GM19035 (cell line): ENCODE data around the gene GATAD2A.
A peak's percentile ranks its signal among the peaks of the same experiment; 100 is the strongest.

Experiments used
- ATAC-seq: cut with Tn5 transposase; IDR thresholded peaks from one replicate; pipeline ENCODE4 v1.9.1; 2021; ENCODE audit not compliant: unreplicated experiment

GATAD2A gene

DNA sequence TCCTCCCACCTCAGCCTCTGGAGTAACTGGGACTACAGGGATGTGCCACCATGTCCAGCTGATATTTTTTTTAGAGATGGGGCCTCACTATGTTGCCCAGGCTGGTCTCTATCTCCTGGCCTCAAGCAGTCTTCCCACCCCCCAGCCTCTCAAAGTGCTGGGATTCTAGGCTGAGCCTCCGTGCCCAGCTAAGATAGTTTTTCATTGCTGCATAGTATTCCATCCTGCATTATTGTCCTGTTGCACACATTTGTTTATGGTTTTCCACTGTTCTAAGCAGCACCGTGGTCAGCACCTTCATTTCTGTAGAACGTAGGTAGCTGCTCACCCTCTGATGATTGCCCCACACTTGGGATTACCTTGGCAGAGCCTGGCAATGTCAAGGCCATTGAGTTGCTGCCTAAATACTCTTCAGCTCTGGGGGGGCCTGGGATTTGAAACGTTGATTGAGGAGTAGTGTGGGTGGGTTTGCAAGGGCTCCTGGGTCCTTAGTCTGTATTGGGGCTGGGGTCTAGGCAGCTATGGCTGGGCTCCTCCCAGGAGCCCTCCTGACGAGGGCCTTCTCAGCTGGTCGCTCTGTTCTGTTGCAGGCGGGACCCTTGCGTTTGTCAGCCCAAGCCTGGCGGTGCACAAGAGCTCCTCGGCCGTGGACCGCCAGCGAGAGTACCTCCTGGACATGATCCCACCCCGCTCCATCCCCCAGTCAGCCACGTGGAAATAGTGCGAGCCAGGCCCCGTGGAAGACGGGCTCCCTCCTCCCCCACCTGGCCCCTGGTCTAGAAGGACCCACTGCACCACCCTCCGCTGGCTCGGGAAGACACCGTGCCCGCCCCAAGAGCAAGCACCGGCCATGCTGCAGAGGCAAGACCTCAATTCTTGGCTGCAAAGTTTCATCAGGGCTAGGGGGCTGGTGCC lies 99.5 kb downstream of the GATAD2A start:
- ATAC-seq: no peak

DNA sequence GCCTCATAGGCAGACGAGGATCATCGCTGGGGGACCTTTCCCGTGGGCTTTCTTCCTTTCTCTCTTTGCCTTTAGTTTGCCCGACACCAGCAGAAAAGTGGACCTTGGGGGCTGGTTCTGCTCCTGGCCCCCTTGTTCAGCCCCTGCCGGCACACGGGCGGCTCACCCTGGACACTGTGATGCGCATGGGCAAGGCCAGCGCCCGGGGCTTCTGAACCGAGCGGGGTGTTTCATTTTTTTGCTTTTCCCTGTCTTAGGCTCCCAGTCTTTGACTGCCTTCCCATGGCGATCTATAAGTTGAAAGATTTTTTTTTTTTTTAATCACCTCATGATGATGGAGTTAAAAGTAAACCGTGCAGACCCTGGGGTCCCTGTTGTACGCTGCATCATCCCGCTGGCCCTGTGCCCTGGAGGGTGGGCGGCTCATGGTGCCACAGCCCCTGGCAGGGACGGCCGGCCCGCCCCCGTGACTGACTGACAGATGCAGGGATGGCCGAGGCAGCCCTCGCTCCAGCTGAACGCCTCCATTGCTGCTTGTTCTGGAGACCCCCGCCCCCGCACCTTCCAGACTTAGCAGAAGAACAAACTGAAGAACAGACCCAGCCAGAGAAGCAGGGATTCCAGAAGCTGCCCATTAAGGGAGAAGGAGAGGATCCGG lies 100.3 kb downstream of the GATAD2A start:
- no peak for ATAC-seq

DNA sequence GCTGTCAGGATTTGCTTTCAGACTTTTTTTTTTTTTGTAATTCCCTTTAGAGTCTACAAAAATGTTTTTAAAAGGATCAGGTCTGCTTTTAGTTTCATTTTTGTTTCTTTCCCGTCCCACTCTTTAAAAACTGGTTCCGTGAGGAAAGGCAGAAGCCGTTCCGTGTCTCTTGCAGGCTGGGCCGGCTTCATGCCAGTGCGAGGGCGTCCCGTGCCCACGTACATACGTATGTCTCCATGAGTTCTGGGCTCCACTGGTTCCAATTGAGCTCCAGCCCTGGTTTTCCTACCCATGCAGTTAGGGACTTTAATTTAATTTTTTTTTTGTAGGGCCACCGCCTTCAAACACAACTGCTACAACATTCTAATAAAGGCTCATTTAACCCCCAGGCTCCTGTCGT lies 101.1 kb downstream of the GATAD2A start:
- no peak for ATAC-seq

DNA sequence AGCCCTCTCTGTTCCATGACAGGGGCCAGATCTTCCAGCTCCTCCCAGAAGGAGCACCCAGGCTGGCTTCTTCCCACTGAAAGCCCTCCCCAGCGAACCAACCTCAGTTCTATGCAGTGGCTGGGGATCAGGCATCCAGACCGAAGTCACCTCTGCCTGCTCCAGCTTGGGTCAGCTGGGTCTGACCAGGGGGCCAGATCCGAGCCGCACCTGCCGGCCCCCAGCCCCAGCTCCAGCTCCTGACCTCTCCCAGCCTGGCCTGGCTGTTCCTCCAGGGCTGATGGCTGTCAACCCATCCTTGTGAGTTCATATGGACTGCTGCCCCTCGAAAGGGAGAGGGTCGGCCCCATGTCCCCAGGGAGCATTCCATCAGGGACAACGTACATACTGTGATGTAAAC lies 101.9 kb downstream of the GATAD2A start:
- no peak for ATAC-seq

DNA sequence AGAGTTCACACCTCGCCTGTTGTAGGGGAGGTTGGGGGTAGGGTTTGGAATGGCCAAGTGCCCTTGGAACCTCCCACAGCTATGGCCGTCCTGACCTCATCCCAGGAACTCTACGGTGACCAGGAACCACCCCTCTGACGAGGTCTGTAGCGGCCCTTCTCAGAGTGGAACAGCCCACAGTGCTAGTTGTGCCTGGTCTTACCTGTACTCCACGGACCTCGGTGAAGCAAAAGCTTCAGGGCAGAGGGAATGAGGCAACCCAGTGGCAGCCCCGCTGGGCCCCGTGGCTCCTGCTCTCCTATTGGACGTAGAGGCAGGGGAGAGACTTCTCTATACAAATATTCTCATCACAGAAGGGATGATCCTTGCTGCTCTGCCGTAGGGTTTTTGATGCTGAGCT lies 102.7 kb downstream of the GATAD2A start:
- no peak for ATAC-seq

DNA sequence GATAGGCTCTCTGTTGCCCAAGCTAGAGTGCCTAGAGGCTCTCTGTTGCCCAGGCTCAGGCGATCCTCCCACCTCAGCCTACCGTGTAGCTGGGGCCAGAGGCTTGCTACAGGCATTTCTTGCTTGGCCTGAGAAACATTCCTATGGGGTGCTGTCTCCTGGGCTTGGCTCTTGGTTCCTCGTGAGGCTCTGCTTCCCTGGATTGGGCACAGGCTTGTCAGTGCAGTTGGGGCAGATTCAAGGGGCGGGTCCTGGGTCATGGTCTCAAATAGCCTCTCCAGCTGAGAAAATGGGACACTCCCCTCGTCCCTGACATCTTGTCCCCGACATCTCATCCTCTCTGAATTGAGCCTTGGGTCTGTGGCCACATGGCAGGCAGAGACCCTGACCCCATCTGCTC lies 105.0 kb downstream of the GATAD2A start:
- no peak for ATAC-seq

DNA sequence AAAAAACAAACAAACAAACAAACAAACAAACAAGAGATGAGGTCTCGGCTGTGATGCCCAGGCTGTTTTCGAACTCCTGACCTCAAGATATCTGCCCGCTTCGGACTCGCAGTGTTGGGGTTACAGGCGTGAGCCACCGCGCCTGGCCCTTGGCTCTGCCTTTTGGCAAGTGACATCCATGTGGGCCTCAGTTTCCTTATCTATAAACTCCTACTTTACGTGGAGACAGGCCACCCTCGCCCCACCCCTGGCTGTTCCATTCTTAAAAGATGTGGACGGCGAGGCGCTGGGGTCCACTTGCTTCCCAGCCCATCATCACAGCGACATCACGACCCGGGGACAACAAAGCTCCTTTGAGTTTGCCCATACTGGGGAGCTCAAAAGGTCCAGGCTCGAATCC lies 108.2 kb downstream of the GATAD2A start:
- no peak for ATAC-seq

DNA sequence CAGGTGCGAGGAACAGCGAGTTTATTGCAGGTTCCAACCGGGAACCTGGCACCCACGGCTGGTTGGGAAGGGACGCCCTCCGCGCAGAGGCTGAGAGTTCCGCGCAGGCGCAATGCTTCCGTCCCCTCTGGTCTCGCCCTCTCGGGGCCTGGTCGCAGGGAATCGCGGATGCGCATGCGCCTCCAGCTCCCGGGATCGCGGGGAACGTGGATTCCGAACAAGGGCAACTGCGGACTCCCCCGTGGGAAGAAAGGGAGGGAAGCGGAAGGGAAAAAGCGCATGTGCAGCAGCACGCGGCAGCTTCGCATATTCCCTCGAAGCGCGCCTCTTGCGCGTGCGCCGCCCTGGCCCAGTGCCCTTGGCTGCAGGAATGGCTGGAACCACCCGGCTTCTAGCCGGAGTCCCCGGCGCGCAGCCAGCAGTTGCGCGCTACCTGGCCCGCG lies 108.8 kb downstream of the GATAD2A start:
- no peak for ATAC-seq

DNA sequence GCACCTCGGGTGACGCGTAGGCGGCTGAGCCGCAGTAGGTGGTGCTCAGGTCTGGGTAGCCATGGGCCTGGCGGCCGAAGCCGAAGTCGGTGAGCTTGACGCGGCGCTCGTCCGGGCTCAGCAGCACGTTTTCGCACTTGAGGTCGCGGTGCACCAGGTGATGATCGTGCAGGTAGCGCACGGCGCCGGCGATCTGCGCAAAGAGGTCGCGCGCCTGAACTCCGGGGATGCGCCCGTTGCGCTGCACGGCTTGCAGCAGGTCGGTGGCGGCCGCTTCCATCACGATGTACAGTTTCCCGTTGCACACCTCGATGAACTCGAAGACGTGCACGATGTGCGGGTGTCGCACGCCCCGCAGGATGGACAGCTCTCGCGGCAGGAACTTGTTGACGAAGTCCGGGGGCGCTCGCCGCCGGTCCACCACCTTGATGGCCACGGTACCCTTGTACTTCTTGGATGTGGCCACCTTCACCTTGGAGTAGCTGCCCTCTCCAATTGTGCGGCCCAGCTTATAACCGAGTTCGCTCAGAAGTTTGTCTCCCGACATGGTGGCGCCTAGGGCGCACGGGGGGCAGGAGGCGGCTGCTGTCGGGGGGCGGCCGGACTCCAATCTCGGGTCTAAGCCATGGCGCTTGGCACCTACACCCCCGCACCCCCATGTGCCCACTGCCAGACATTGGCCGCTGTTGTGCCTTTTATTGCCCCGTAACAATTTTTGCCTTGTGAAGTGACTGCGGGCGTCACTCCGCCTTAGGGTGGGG lies 109.6 kb downstream of the GATAD2A start, which contains the start of gene TSSK6:
Gene TSSK6, minus strand, starts transcription at position 668 of the 761 bp plus-strand sequence. Its CDS starts 121 bp downstream, at position 547.
- no peak for ATAC-seq

DNA sequence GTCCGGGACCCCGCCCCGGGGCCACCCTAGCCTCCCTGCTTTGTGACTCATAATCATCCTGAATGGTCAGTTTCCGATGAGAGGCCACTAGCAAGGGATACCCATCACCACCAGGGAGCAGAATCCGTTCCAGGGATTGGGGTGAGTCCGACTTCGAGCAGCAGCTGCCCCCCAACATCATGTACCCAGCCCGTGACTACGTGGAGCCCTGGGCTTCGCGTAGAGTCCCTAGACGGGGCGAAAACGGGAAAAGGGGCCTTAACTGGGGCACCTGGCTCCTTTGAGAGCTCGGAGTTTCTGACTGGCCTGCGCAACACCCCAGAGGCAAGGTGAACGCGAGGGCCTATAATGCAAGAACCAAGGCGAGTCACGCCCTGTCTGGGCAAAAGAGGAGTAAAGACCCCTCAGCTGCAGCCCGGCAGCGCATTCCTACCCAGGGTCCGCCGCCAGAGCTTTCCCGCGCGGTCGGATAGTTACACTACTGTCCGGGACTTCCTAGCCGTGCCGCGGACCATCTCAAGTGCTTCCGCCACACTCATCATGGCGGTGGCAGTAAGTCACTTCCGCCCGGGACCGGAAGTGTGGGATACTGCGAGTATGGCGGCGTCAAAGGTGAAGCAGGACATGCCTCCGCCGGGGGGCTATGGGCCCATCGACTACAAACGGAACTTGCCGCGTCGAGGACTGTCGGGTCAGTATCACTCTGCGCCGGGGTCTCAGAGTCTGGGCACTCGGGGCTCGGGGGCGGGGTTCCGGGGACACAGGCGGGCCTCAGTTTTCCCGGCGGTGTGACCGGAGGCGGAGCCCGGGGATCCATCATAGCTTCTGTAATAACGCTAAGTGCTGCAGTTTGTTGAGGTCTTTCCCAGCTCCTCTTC lies 110.4 kb downstream of the GATAD2A start, which contains the start of gene NDUFA13:
Gene NDUFA13, plus strand, starts transcription at position 584 of the 878 bp plus-strand sequence. Its CDS starts 14 bp downstream, at position 598.
- peak; percentile 89 for ATAC-seq

DNA sequence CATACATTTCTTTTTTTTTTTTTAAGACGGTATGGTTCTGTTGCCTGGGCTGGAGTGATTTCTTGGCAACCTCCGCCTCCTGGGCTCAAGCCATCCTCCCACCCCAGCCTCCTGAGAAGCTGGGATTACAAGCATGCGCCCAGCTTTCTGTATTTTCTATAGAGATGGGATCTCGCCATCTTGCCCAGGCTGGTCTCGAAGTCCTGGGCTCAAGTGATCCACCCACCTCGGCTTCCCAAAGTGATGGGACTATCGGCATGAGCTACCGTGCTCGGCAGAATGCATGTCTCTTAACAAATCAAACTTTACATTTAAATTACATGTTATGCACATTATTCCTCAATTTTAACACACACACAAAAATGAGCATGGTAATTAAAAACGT lies 111.8 kb downstream of the GATAD2A start:
- ATAC-seq: no peak

DNA sequence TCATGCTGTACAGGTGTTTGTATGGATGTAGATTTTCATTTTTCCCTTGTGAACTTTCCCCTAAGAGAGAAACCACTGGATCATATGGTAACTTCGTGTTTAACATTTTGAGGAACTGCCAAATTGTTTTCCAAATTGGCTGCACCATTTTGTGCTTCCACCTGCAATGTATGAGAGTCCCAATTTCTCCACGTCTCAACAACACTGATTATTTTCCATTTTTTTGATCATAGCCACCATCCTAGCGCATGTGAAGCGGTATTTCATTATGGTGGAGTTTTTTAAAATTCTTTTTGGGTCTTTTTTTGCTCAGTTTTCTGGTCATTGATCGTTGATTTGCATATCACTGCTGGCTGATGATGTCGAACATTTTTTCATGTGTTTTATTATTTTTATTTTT lies 115.5 kb downstream of the GATAD2A start:
- no peak for ATAC-seq

DNA sequence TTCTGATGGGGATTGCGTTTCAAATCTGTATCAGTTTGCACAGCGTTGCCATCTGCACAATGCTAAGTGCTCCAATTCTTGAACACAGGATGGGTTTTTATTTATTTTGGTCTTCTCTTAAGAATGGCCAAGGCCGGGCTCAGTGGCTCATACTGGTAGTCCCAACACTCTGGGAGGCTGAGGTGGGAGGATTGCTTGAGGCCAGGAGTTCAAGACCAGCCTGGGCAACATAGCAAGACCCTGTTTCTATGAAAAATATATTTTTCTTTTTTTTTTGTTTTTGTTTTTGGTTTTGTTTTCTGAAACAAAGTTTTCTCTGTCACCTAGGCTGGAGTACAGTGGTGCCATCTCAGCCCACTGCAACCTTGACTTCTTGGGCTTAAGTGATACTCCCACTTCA lies 117.7 kb downstream of the GATAD2A start:
- ATAC-seq: no peak

DNA sequence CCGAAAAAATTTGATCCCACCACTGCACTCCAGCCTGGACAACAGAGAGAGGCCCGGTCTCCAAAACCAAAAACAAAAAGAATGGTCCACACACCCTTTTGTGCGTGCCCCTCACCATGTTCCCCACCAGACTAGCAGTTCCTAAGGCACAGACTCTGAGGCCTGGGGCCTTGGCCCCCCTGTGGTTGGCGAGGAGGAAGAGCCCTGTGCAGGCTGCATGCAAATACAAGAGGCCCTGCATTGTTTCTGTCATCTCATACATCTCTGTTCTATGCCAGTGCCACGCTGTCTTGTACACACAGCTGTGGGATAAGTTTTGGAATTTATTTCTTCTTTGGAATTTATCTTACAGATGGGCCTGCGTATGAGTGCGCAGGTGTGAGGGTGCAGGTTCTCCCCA lies 118.6 kb downstream of the GATAD2A start:
- no peak for ATAC-seq

DNA sequence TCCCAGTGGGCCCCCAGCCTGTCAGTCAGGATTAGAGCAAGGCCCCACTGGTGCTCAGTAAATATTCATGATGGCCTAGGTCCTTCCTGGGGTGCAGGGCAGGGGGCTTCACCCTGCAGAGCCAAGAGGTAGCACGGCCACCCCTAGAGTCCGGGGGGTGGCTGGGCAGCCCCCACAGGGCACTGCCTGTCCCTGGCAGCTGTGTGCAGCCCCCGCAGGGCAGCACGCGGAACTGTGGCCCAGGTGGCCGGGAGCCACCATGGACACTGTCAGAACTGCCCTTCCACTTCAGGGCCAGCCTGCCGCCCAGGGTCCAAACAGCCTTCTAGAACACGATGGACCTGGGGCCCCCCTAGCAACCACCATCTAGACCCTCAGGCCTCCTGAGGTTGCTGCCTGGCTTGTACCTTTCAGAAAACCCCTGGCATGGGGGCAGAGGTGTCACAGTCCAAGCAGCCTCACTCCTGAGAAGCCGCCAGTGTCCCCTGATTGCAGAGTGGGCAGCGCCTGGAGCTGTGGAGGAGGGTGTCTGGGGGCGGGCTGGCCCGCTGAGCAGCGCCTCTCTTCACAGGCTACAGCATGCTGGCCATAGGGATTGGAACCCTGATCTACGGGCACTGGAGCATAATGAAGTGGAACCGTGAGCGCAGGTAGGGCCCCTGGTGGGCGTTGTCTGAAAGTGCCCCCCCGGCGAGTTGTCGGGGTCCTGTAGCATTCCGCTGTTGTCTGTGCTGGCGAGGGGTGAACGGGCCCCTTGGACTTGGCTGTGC lies 120.3 kb downstream of the GATAD2A start:
- ATAC-seq: no peak

DNA sequence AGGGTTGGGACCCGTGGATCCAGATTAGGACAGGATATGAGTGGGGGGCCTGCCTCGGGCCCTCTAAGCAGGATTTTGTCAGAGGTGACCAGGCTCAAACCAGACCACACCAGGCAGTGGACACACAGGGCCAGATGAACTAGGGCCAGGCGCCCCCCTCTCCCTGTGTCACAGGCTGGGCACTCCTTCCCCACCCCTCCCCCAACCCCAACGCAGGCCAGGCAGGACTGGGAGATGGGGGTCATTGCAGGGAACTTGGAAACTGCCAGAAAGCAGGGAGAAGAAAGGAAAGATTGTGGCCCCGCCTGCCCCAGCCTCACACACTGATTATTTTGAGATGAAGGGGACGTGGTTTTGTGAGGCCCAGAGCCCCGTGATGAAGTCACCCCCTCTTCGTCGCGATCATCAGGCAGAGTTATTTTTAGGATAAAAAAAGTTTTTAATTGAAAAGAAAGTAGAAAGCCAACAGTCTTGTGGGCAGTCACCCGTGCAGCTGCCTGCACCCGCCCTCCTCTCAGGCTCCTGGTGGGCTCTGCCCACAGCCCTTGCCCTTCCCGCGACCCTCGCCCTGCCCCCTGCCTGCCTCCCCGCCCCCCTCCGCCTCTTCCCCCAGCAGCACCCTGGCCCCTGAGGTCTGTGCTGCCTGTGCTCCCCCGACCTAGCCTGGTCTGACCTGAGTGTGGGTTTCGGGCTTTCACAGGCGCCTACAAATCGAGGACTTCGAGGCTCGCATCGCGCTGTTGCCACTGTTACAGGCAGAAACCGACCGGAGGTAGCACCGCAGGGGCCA lies 121.3 kb downstream of the GATAD2A start:
- no peak for ATAC-seq

DNA sequence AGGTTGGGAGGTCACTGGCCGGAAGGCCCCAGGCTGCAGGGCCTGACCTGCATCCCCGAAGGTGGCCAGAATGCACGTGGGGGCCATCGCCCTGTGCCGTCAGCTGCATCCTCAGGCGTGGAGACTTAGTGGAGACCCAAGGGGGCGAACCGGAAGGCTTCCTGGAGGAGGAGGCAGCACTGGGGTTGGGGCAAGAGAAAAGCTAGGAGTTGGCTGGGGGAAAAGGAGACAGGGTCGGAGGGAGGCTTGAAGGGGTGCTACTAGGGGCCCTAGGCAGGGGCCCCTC lies 121.8 kb downstream of the GATAD2A start:
- no peak for ATAC-seq

DNA sequence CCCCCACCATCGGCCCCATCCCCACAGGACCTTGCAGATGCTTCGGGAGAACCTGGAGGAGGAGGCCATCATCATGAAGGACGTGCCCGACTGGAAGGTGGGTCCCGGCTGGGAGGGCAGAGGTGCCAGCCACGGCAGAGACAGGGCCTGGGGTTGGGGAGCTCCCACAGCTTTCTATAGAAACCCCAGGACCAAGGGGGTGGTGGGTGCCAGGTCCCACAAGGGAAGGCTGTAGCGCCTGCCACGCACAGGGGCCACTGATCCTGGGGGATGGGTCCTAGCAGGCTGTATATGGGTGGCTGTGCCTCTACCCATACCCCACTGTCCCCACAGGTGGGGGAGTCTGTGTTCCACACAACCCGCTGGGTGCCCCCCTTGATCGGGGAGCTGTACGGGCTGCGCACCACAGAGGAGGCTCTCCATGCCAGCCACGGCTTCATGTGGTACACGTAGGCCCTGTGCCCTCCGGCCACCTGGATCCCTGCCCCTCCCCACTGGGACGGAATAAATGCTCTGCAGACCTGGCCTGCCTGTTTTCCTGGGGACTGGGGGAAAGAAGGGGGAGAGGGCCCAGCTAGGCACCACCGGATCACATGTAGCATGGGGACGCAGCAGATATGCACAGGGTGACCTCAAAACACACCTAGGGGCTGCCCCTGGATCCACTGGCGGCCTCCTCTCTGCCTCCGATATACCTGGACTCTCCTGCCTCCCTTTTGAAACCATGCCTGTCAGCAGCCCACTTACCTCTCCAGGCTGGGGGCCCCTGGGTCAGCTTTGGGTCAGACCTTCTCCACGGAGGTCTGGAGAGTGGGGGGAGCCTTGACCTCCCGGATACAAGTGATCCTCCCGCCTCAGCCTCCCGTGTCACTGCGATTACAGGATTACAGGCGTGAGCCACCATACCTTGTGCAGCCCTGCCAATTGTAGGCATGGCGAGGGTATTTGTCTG lies 122.5 kb downstream of the GATAD2A start:
- ATAC-seq: no peak
